SIG-M5 treated with dmso at 0.1 percent for 504 hours (cell line): Measurements from ENCODE around the gene EPB41L2.

Experiments used
- DNase-seq: peaks from one replicate; lab custom pipeline; 2025; ENCODE audit not compliant: unreplicated experiment; lab: John Stamatoyannopoulos, UW

EPB41L2 gene

DNA sequence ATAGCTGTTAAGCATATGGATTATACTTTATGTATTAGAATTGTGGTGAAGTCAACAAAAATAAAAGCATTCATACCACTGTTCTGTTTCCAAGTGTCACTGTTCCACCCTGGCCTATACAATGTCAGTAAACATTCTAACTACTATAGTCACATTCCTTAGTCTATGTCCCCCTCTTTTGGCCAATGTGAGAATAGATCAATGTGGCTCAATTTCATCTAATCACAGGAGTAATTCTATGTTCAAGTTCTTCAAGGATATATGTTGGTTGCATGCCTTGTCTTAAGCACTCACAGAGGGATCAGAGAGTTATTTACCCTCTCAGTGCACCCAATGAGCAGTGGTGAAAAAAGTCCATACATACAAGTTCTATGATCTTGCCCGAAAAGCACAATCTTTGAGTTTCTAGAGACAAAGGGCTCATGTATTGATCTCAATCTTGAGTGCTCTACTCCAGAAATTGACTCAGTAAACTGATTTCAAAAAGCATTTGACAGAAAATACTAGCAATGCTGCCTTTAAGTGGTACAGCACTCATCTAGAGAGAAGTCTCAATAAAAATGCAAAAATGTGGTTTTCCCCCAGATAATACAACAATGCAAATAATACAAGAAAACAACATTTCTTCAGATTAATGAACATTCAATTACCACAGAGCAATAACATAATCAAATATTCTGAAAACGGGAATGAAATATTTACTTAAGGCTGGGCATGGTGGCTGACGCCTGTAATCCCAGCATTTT, 219.3 kb downstream of the EPB41L2 start:
- DNase-seq: peak; percentile 37

GRCh38 chr6:130841128-130841728, 221.8 kb downstream of the EPB41L2 start:
- no peak for DNase-seq

DNA sequence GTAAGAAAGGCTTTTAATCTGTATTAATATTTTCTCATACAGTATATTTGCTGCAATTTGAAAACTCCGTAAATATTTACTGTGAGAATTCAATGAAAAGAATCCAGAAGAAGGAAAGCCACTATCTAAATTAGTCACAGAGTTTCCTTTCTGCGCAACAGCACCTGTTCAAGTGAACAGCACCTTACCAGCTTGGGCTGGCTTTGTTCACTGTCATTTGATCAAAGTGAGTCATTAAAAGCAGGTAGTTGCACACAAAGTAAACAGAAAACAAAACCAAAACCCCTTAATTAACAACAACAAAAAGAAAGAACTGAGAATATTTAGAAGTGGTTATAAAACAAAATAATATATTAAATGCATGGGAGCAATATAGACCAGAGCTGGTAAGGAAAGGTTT, 223.0 kb downstream of the EPB41L2 start:
- DNase-seq: no peak

DNA sequence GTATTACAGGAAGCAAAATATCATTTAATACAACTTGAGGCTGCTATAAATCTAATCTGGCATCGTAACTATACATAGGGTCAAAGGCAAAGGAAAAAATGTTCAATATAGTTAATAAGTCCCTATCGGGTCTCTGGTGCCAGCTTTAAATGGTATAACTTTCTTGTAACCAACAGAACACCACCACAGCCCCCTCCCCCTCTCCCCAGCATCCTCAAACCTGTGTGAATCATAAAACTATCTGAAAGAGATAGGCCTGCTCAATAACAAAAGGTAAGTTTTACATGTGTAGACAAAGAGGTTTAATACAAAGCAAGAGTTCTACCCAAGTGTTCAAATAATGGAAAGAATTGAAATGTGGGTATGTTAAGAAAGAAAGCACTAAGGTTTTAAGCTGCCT, 223.7 kb downstream of the EPB41L2 start:
- no peak for DNase-seq

GRCh38 chr6:130838951-130839350, 224.1 kb downstream of the EPB41L2 start:
- no peak for DNase-seq

GRCh38 chr6:130838250-130838860, 224.7 kb downstream of the EPB41L2 start:
- DNase-seq: no peak

DNA sequence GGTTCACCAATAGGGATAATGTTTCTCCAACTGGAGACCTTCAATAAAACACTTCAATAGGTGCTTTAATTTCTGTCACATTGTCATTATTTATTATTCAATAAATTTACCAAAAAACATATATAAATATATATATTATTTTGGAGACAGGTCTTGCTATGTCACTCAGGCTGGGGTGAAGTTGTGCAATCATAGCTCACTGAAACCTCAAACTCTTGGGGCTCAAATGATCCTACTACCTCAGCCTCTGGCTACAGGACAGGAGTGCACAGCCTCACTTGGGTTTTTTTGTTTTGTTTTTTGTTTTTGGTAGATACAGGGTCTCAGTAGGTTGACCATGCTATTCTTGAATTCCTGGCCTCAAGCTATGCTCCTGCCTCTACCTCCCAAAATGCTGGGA, 226.0 kb downstream of the EPB41L2 start:
- DNase-seq: no peak

DNA sequence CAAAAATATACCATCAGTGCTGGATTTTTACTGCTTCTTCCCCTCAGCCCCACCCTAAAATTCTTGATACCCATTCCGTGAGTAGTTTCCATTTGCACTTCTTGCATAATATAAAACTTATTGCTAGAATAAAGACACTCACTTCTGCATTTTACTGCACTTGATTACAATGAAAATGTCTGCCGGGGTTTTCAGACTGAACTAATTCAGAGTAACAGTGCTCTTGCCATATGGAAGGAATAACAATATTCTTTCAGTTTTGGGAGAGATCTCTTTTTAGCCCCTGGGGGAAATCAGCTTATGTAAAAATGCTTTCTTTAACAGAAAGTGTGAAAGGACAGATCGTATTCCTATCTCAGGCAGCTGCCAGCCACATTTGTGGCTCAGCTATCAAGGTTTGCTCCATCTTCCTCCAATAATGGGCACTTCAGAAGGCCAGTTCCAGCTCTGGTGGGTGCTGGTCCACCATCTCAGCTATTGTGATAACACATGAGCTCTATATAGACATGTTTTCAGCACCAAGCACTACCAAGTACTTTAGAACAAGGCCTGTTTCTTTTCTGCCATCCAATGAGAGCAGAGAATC, 226.9 kb downstream of the EPB41L2 start:
- no peak for DNase-seq

GRCh38 chr6:130834482-130835251, 228.4 kb downstream of the EPB41L2 start:
- no peak for DNase-seq

- no peak for DNase-seq
Observed at GRCh38 chr6:130833569-130833968, 229.5 kb downstream of the EPB41L2 start.

DNA sequence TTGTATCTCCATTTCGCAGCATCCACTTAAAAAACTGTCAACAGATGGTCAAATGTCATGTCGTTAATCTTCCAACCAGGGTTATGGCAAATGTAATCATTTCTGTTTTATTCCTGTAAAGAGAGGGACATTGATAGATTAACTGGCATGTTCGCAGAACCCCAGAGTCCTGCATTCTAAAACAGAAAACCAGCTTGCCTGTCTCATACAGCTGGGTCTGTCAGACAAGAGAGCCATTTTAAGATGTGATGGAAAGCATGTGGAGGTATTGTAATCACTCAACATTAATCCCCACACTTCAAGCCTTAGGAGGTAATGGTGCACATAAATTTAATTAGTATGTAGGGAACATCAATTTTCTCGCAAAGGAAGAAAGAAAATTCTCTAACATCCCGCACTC, 231.4 kb downstream of the EPB41L2 start:
- DNase-seq: no peak

DNA sequence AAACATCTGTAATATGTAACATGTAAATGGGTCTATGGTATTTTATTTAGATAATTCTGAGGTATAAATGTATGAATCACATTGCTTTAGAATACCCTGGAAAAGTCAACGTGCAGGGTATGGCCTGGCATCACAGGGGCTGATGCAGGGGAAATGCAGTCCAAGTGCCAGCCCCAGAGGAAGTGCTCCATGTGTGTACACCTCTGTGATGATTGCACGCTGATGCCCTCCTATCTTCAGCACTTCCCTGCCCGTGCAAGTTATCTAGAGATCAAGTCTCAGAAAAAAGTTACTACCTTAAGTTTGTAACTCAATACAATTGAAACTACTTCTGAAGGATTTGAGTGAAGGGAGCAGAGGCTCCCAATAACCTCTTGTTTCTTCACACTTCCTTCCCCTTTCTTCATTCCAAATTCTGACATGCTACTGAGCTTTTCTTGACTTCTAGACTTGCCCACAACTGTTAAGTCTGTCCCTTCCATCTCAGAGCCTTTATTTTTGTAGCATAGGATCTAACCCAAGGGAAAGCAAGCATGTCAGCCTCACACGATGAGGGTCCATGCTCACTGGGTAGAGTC, 233.6 kb downstream of the EPB41L2 start:
- peak; percentile 82 for DNase-seq

DNA sequence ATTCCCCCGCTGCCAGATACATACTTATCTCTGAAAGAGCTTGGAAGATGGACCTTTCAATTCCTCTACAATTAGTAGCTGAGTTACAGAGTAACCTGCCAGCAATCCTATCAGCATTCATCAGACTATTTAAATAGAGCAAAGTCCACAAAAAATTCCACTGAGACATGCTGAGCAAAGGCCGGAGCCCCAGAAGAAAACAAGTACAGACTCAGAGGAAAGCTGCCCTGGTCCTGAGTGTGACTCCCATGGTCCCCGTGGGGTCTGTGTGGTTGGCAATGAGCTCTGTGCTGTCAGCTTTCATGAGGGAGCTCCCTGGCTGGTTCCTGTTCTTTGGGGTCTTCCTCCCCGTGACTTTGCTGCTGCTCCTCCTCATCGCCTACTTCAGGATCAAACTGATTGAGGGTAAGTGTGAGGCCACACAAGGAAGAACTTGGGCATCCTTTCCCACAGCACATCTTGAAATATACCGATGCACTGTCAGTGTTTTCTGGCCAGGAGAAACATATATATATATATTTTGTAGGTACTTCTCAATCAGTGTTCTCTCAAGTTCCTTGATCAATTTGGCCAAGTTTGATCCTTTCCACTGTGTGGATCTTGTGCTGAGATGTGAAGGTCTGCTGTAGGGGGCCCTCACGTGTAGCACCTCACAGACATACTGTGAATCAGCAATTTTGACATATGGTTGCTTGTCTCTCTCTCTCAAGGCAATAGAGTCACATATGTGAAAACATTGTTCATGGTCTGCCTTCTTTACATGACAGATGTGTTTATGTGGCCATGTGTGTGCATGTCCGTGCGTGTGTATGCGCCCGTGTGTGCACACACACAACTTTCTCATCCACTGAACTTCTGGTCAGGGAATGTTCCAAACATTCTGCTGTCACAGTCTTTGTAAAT, 235.5 kb downstream of the EPB41L2 start, which contains the start of gene SMLR1:
Gene SMLR1 (plus strand): TSS at position 160 of the 903 bp plus-strand sequence. CDS start 8 bp downstream, at position 168.
- DNase-seq: no peak

DNA sequence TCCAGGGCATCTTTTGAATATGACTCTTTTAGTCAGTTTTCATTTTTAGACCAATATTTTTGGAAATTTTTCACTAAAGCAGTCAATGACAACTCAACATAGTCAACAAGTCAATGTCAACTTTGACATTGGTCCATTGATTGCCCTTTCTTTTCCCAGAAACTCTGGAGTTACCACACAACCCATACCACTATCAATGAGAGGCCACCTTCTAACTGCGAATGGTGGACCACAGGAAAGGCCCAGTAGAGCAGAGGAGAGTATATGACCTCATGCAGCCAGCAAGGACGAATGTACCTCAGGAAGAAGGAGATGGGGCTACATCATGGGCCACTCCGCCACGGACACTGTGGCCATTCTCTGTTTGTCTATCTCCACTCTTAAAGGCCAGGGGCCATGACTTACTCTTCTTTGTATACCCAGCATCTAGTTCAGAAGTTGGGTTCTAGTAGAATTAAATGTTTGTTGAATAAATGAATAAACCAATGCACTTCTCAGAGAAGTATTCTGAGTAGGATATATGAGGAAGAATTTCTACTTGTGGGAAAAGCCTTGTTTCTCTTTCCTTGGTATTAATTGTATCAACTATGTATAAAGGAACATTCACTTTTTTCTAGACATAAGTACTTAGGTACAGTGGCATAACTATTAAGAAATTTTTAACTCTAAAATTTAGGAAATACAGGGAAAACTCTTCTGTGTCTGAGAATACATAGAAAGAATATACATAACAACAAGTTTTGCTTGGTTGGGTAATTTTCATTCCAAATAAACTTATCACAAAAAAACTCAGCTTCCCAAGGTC, 236.4 kb downstream of the EPB41L2 start:
- DNase-seq: no peak

DNA sequence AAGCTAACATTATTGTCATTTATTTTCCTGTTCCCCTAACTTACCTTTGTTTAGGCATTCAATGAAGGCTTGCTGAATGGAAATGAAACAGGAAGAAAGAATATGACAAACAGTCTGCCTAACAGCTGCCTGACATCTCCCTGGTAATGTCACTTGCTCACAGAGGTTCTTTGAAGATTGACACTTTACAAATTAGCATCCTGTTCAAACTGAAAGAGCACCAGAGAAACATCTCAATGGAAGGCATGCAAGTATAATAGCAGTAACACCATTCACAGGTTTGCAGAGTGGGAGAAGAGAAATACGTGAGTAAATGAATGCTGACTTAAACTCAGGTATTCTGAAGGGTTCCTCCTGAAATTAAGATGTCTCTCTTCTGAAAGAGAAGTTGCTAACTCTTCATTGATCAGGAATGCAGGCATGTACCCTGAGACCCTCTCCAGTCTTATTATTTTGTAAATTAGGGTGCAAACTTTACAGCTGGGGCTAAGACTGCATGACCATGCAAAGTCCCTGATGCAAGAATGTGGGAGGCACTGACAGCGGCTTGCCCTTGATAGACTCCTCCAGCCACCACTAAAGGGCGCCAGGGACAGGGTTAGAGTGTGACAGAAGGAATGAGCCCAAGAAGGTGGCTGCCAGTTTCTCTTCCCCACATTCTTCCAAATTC, 237.1 kb downstream of the EPB41L2 start:
- DNase-seq: no peak

GRCh38 chr6:130824978-130825694, 237.9 kb downstream of the EPB41L2 start:
- DNase-seq: no peak

DNA sequence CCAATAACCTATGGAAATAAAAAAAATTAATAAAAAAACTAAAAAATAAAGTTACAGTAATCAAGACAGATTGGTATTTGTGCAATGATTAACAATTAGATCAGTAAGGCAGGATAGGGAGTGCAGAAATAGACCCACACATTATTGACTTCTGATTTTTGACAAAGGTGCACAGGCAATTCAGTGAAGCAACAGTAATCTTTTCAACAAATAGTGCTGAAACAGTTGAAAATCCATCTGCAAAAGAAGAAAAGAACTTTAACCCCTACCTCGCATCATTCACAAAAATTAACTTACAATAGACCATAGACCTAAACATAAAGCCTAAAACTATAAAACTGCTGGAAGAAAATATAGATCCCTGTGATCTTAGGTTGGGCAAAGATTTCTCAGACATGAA, 240.3 kb downstream of the EPB41L2 start:
- no peak for DNase-seq
